Neural progenitor cell (in vitro differentiated cells): ENCODE measurements around the gene PREX1. TPM values are rescaled to one million over a fixed set of nuclear protein-coding genes. Genes with fewer than 3 reads are reported as not detected.
A peak's percentile ranks its signal among the peaks of the same experiment; 100 is the strongest.
"Not testable (repeated sequence)": the region's sequence is repeated elsewhere in the genome, so short reads cannot be mapped to it uniquely, and the experiment has no call there.

Source experiments
- DNase-seq: peaks from one replicate; pipeline ENCODE4 v3.0.0-alpha.2; 2016; ENCODE audit warnings: low spot score
- H2AFZ ChIP-seq: fragments of 200-600 bp; sonication (generic); replicated peaks from 2 replicates; pipeline ENCODE4 v1.6.1; 2016; ENCODE audit warnings: antibody characterized with exemption
- H3F3A ChIP-seq: fragments of 200-600 bp; sonication (generic); 2 replicates; pipeline ENCODE4 v1.6.1; 2016; ENCODE audit warnings: antibody characterized with exemption, low read depth
- H3K27ac ChIP-seq: fragments of 200-600 bp; sonication (generic); 2 replicates; pipeline ENCODE4 v1.5.1; 2016; ENCODE audit warnings: mild to moderate bottlenecking
- H3K27me3 ChIP-seq: fragments of 200-600 bp; sonication (generic); 2 replicates; pipeline ENCODE4 v1.6.1; 2016; ENCODE audit warnings: mild to moderate bottlenecking, moderate library complexity
- H3K36me3 ChIP-seq: fragments of 200-600 bp; sonication (generic); 2 replicates; pipeline ENCODE4 v1.5.1; 2016
- H3K4me1 ChIP-seq: fragments of 200-600 bp; sonication (generic); 2 replicates; pipeline ENCODE4 v1.6.1; 2016; ENCODE audit warnings: mixed run types
- H3K4me2 ChIP-seq: fragments of 200-600 bp; sonication (generic); 2 replicates; pipeline ENCODE4 v1.6.1; 2016
- H3K4me3 ChIP-seq: fragments of 200-600 bp; sonication (generic); 2 replicates; pipeline ENCODE4 v1.5.1; 2016
- H3K79me2 ChIP-seq: fragments of 200-600 bp; sonication (generic); 2 replicates; pipeline ENCODE4 v1.6.1; 2016; ENCODE audit warnings: low read depth
- H3K9ac ChIP-seq: fragments of 200-600 bp; sonication (generic); 2 replicates; pipeline ENCODE4 v1.6.1; 2016
- H3K9me3 ChIP-seq: fragments of 200-600 bp; sonication (generic); 2 replicates; pipeline ENCODE4 v1.5.1; 2016; ENCODE audit warnings: low read depth
- H4K20me1 ChIP-seq: fragments of 200-600 bp; sonication (generic); 2 replicates; pipeline ENCODE4 v1.6.1; 2016; ENCODE audit warnings: low read depth
- H3K27ac Mint-ChIP-seq: 3 replicates; pipeline ENCODE4 v1.8.0; 2021; ENCODE audit warnings: mixed read lengths
- H3K27me3 Mint-ChIP-seq: 2 replicates; pipeline ENCODE4 v1.8.0; 2022; ENCODE audit warnings: low read depth, mild to moderate bottlenecking, inconsistent platforms, moderate library complexity, mixed read lengths; ENCODE audit not compliant: insufficient read depth
- H3K36me3 Mint-ChIP-seq: 3 replicates; pipeline ENCODE4 v1.8.0; 2021; ENCODE audit warnings: mixed read lengths
- H3K4me1 Mint-ChIP-seq: 3 replicates; pipeline ENCODE4 v1.8.0; 2021; ENCODE audit warnings: mixed read lengths
- H3K4me3 Mint-ChIP-seq: 3 replicates; pipeline ENCODE4 v1.8.0; 2021; ENCODE audit warnings: mild to moderate bottlenecking, moderate library complexity, mixed read lengths
- H3K9me3 Mint-ChIP-seq: 3 replicates; pipeline ENCODE4 v1.8.0; 2020; ENCODE audit warnings: mixed read lengths
- EZH2 ChIP-seq: fragments of 200-600 bp; sonication (generic); IDR thresholded peaks from 2 replicates; pipeline ENCODE4 v1.6.1; 2017; ENCODE audit warnings: antibody characterized with exemption, mild to moderate bottlenecking, moderate library complexity
- EZH2phosphoT487 ChIP-seq: fragments of 200-600 bp; sonication (generic); IDR thresholded peaks from 2 replicates; pipeline ENCODE4 v1.6.1; 2017; ENCODE audit warnings: antibody characterized with exemption
- total RNA-seq: library from RNA; depleted of rRNA; stranded (reverse); fragments of >200 nt; gene quantifications from 2 replicates; pipeline ENCODE4 v1.2.3, GENCODE V29; 2015; ENCODE audit warnings: low replicate concordance
- TF ChIP-seq, protein P1 (sequence below): fragments of 200-600 bp; sonication (generic); IDR thresholded peaks from 2 replicates; pipeline ENCODE4 v1.5.1; 2017; ENCODE audit warnings: antibody characterized with exemption, mild to moderate bottlenecking

The PREX1 gene
- total RNA-seq, 1 donor from 2014 or later = 4.5 TPM

DNA sequence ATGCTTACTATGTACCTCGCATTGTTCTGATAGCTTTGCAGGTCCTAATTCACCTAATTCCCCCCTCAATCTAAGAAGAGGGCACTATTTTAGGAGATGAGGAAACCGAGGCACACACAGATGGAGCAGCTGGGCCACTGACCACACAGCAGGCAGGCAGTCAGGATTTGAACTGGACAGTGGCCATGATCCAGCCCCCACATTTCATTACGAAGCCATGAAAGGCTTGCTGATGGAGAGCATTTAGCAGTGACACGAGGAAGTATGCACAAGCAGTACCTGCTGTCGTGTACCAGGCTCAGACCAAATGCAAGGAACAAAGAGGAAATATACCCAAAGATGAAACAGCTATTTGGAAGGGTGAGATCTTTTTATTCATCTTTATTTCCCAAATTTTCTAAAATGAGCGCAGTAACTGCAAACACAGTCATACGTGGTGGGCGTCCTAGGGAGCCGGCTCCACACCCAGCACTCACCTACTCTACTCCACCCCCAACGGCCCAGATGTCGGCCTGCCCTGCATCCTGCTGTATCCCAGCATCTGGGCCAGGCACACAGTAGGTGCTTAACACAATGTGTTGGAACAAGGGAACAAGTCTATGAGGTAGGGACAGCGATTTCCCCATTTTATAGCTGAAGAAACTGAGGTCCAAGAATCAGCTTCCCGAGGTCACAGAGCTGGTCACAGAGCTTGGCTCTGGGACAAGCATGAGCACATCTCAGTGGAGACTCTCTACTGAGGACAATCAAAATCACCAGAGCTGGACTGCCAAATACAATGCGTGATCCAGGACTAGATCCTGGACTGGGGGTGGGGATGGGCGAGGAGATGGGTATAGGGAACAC lies 15.0 kb downstream of the PREX1 start:
- peaks cover 38% of the 10 kb centered on the region for H3K36me3 Mint-ChIP-seq
- Histone ChIP-seq H3K79me2 (no peaks in the 10 kb centered on the region), H2AFZ (no peak overlapping the region), H3K9me3 (no peaks in the 10 kb centered on the region), H4K20me1 (peaks cover 6% of the 10 kb centered on the region), H3K9ac (no peak overlapping the region), H3K27ac (no peak overlapping the region), H3K4me2 (no peak overlapping the region), H3K36me3 (no peaks in the 10 kb centered on the region), H3K4me3 (no peak overlapping the region), H3K4me1 (no peaks in the 10 kb centered on the region), H3K27me3 (peaks cover 4% of the 10 kb centered on the region), H3F3A (no peaks in the 10 kb centered on the region)
- no peak overlapping the region for H3K27ac Mint-ChIP-seq
- H3K27me3 Mint-ChIP-seq = peaks cover 7% of the 10 kb centered on the region
- TF ChIP-seq EZH2 (no peak), EZH2phosphoT487 (no peak)
- TF ChIP-seq, protein P1, sequence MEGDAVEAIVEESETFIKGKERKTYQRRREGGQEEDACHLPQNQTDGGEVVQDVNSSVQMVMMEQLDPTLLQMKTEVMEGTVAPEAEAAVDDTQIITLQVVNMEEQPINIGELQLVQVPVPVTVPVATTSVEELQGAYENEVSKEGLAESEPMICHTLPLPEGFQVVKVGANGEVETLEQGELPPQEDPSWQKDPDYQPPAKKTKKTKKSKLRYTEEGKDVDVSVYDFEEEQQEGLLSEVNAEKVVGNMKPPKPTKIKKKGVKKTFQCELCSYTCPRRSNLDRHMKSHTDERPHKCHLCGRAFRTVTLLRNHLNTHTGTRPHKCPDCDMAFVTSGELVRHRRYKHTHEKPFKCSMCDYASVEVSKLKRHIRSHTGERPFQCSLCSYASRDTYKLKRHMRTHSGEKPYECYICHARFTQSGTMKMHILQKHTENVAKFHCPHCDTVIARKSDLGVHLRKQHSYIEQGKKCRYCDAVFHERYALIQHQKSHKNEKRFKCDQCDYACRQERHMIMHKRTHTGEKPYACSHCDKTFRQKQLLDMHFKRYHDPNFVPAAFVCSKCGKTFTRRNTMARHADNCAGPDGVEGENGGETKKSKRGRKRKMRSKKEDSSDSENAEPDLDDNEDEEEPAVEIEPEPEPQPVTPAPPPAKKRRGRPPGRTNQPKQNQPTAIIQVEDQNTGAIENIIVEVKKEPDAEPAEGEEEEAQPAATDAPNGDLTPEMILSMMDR = no peak
- peaks cover 9% of the 10 kb centered on the region for H3K9me3 Mint-ChIP-seq
- H3K4me1 Mint-ChIP-seq = peaks cover 13% of the 10 kb centered on the region
- no peak for DNase-seq
- H3K4me3 Mint-ChIP-seq = no peak overlapping the region

DNA sequence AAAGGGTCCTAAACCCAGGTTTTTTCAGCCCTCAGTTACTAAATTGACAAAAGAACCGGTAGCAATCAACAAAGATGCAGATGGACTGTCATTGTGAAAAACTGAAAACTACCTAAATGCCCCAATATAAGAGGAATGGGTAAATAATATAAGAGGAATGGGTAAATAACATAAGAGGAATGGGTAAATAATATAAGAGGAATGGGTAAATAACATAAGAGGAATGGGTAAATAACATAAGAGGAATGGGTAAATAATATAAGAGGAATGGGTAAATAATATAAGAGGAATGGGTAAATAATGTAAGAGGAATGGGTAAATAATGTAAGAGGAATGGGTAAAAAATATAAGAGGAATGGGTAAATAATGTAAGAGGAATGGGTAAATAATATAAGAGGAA lies 15.7 kb downstream of the PREX1 start:
- H3K36me3 ChIP-seq, H2AFZ ChIP-seq, H3K4me1 ChIP-seq, H3K9me3 ChIP-seq, H3K9ac ChIP-seq, H3K79me2 ChIP-seq, H3K4me3 Mint-ChIP-seq, H3K27me3 Mint-ChIP-seq, H3K4me3 ChIP-seq, H3K27me3 ChIP-seq, DNase-seq, H3F3A ChIP-seq, H3K4me2 ChIP-seq, H3K27ac ChIP-seq, H3K27ac Mint-ChIP-seq, H4K20me1 ChIP-seq: not testable (repeated sequence)
- Mint-ChIP-seq H3K36me3 (peaks cover 41% of the 10 kb centered on the region), H3K4me1 (peaks cover 13% of the 10 kb centered on the region), H3K9me3 (peaks cover 16% of the 10 kb centered on the region)

DNA sequence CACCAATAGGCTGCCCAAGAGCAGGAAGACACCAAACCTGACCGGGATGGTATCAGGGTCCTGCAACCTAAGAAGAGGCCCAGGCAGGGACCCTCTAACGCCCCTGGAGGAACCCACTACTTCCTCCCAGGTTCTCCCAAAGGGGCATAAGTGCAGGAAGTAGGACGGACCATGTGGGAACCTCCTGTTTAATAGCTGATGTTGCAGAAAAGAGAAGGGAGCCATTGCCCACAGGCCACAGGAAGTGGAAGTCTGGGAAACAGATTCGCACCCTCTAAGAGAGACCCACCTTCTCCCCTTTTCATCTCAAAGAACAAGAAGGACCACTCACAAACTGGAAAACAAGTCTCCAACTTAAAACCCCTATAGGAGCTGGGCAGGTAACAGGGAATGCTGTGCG lies 18.1 kb downstream of the PREX1 start:
- H3K79me2 ChIP-seq = no peaks in the 10 kb centered on the region
- H2AFZ ChIP-seq = no peak overlapping the region
- no peak overlapping the region for H3K4me2 ChIP-seq
- Mint-ChIP-seq H3K27me3 (peaks cover 6% of the 10 kb centered on the region), H3K36me3 (peaks cover 45% of the 10 kb centered on the region), H3K9me3 (peaks cover 24% of the 10 kb centered on the region), H3K27ac (peak overlapping the region; percentile 67), H3K4me1 (peaks cover 10% of the 10 kb centered on the region), H3K4me3 (no peak overlapping the region)
- H3K36me3 ChIP-seq = no peaks in the 10 kb centered on the region
- no peaks in the 10 kb centered on the region for H4K20me1 ChIP-seq
- H3K27ac ChIP-seq = no peak overlapping the region
- H3K4me3 ChIP-seq = no peak overlapping the region
- no peak overlapping the region for H3K9ac ChIP-seq
- DNase-seq = no peak
- no peaks in the 10 kb centered on the region for H3K27me3 ChIP-seq
- TF ChIP-seq, protein P1 = no peak
- TF ChIP-seq EZH2phosphoT487 = no peak
- TF ChIP-seq EZH2 = no peak
- no peaks in the 10 kb centered on the region for H3K9me3 ChIP-seq
- H3K4me1 ChIP-seq = no peaks in the 10 kb centered on the region
- no peaks in the 10 kb centered on the region for H3F3A ChIP-seq

DNA sequence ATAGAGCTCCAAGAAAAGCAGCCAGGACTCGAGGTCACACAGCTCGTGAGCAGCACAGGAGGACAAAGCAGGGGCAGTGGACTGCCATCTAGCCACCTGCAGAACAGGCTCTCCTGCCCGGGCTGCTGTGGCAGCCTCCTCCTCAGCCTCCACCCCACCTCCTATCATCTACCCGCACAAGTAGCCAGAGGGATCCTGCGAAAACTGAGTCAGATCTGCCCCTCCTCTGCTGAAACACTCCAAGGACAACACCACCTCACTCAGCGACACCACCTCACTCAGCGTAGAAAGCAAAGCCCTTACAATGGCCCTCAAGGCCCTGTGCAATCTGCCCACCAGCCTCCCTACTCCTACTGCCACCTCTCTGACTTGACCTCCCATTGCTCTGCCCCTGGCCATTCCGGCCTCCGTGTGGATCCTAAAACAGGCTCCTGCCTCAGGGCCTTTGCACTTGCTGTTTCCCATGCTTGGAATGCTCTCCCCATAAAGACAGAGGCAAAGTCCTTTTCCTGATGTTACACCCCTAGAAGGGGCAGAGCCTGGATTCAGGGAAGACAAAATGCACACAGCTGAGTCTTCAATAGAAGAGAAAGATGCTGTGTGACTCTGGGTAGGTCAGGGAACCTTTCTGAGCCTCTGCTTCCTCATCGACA lies 19.3 kb downstream of the PREX1 start:
- Histone ChIP-seq H3K9ac (no peak overlapping the region), H3K4me3 (no peak overlapping the region), H4K20me1 (no peaks in the 10 kb centered on the region), H3K79me2 (no peaks in the 10 kb centered on the region), H3F3A (no peaks in the 10 kb centered on the region), H3K4me2 (no peak overlapping the region), H3K4me1 (no peaks in the 10 kb centered on the region), H3K27ac (no peak overlapping the region), H3K36me3 (no peaks in the 10 kb centered on the region), H3K27me3 (no peaks in the 10 kb centered on the region), H3K9me3 (no peaks in the 10 kb centered on the region), H2AFZ (no peak overlapping the region)
- H3K9me3 Mint-ChIP-seq = peaks cover 25% of the 10 kb centered on the region
- peak overlapping the region; percentile 81 for H3K27ac Mint-ChIP-seq
- TF ChIP-seq EZH2phosphoT487 (no peak), EZH2 (no peak)
- TF ChIP-seq, protein P1 = no peak
- H3K36me3 Mint-ChIP-seq = peaks cover 48% of the 10 kb centered on the region
- H3K4me3 Mint-ChIP-seq = no peak overlapping the region
- no peak for DNase-seq
- peaks cover 10% of the 10 kb centered on the region for H3K4me1 Mint-ChIP-seq
- peaks cover 6% of the 10 kb centered on the region for H3K27me3 Mint-ChIP-seq
